WTC11 (cell line): Measurements from ENCODE around the gene CDC6.

Experiments used
- CTCF ChIP-seq: fragments of 200-600 bp; IDR thresholded peaks from 2 replicates; pipeline ENCODE4 v1.8.0; 2022; ENCODE audit warnings: antibody characterized with exemption
- E2F1 ChIP-seq: sonication (generic); formaldehyde crosslinking; IDR thresholded peaks from 2 replicates; pipeline ENCODE4 v1.8.0; 2022; ENCODE audit warnings: mild to moderate bottlenecking, missing genetic modification reagents
- JAZF1 ChIP-seq: fragments of 250-450 bp; sonication (Bioruptor Pico); IDR thresholded peaks from 2 replicates; pipeline ENCODE4 v1.9.0; 2021; ENCODE audit warnings: moderate library complexity, mild to moderate bottlenecking, inconsistent platforms
- MAX ChIP-seq: sonication (generic); formaldehyde crosslinking; IDR thresholded peaks from 2 replicates; pipeline ENCODE4 v1.8.0; 2022; ENCODE audit warnings: mild to moderate bottlenecking, missing genetic modification reagents
- NR1H2 ChIP-seq: sonication (generic); formaldehyde crosslinking; IDR thresholded peaks from 2 replicates; pipeline ENCODE4 v1.9.0; 2021; ENCODE audit warnings: mild to moderate bottlenecking, moderate library complexity, missing genetic modification reagents
- PRDM15 ChIP-seq: sonication (generic); formaldehyde crosslinking; IDR thresholded peaks from 2 replicates; pipeline ENCODE4 v1.8.0; 2022; ENCODE audit warnings: missing genetic modification reagents
- PRRX2 ChIP-seq: fragments of 250-450 bp; sonication (Bioruptor Pico); IDR thresholded peaks from 2 replicates; pipeline ENCODE4 v1.8.0; 2021; ENCODE audit warnings: mild to moderate bottlenecking
- SMAD3 ChIP-seq: sonication (generic); formaldehyde crosslinking; IDR thresholded peaks from 2 replicates; pipeline ENCODE4 v1.8.0; 2022; ENCODE audit warnings: missing genetic modification reagents, mild to moderate bottlenecking, borderline replicate concordance
- ZNF263 ChIP-seq: sonication (generic); formaldehyde crosslinking; IDR thresholded peaks from 2 replicates; pipeline ENCODE4 v1.8.1; 2022; ENCODE audit warnings: low read depth, mild to moderate bottlenecking, moderate library complexity, missing genetic modification reagents
- ZNF281 ChIP-seq: sonication (generic); formaldehyde crosslinking; IDR thresholded peaks from 2 replicates; pipeline ENCODE4 v1.8.0; 2023; ENCODE audit warnings: mild to moderate bottlenecking, missing genetic modification reagents
- ZNF317 ChIP-seq: sonication (generic); formaldehyde crosslinking; IDR thresholded peaks from 2 replicates; pipeline ENCODE4 v1.8.1; 2023; ENCODE audit warnings: low read depth, mild to moderate bottlenecking, moderate library complexity, missing genetic modification reagents, borderline replicate concordance

- TF ChIP-seq CTCF (no peak), ZNF281 (CRISPR knock-in tag) (no peak), NR1H2 (CRISPR knock-in tag) (no peak), ZNF317 (CRISPR knock-in tag) (no peak), ZNF263 (CRISPR knock-in tag) (no peak), E2F1 (CRISPR knock-in tag) (no peak), SMAD3 (CRISPR knock-in tag) (no peak), PRDM15 (no peak), JAZF1 (no peak), PRRX2 (no peak), MAX (CRISPR knock-in tag) (no peak)
These were observed 58.5 kb downstream of the CDC6 start for GRCh38 chr17:40345994-40346764.
